ENCODE data around the gene GCH1. TPM values are rescaled to one million over a fixed set of nuclear protein-coding genes. Genes with fewer than 3 reads are reported as not detected.

GCH1 gene
- total RNA-seq, 1 donor from 2014 or later: 2.1 TPM

DNA sequence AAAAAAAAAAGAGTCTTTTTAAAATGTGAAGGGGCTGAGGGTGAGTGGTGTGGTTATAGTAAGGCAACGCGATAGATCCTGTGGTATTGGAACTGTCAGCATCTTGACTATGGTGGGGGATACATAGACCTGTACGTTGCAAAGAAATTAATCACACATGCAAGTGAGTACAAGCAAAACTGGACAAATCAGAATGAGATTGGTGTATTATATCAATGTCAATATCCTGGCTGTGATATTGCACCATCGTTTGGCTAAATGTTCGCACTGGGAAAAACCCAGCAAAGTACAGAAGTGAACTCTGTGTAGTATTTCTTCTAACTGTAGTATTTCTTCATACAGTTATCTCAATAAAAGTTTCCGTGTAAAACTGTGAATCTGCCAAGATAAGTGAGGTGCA is 67.9 kb downstream of the GCH1 start:
- no peak for DNase-seq
- ATAC-seq: no peak
- intact Hi-C loops (cut with micrococcal nuclease): no loop called here

DNA sequence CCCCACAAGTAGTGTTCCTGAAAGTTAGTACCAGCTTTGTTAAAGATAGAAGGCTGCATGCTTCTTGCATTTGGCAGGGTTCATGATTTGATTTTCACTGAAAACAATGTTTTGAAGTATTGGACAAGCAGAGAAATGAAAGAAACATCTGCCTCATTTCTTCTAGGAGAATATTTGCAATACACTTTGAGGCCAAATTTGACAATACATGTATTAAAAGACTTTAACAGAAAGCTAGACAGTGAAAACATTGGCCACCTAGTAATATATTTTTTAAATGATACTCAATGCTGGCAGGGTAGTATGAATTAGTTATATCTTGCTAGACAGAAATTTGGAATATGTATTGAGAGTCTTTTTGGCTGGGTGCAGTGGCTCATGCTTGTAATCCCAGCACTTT is 68.5 kb downstream of the GCH1 start:
- no peak for ATAC-seq

DNA sequence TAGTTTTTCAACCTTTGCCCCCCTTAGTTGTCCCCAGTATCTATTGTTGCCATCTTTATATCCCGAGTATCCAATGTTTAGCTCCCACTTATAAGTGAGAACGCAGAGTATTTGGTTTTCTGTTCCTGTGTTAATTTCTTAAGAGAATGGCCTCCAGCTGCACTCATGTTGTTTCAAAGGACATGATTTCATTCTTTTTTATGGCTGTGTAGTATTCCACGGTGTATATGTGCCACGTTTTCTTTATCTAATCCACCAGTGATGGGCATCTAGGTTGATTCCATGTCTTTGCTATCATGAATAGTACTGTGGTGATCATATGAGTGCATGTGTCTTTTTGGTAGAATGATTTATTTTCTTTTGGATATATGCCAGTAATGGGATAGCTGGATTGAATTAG is 72.0 kb downstream of the GCH1 start:
- ATAC-seq: no peak
- intact Hi-C loops (cut with micrococcal nuclease): no loop called here
- no peak for DNase-seq

More for the DNA sequence above, 68.5 kb downstream of the GCH1 start:
- no peak for DNase-seq
- intact Hi-C loops (cut with micrococcal nuclease): no loop called here

DNA sequence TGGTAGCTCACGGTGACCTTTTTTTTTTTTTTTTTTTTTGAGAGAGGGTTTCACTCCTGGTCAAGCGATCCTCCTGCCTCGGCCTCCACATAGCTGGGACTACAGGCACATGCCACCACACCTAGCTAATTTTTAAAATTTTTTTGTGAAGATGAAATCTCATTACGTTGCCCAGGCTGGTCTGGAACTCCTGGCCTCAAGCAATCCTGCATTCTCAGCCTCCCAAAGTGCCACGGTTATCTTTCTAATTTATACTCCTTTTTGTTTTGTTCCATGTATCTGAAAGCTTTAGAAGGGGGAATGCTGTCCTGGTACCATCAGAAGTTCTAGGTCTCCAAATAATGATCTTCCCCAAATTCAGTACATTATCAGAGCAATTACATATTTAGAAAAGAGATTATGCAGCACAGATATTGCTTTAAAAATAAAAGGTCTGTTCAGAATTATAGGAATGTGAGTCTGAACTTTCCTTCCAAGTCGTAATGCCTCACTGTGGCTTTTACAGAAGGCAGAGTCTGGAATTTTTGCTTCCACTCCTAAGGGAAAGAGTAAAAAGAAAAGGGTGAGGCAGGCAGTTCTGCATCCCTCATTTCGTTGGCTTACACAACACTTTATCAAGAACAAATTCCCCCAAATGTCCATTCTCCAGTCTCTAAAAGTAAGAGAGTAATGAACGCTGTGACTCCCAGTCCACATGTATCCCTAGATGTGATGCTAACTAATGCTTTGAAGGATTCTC is 73.0 kb downstream of the GCH1 start:
- DNase-seq (no peak), ATAC-seq (no peak)
- intact Hi-C loops (cut with micrococcal nuclease): no loop called here

DNA sequence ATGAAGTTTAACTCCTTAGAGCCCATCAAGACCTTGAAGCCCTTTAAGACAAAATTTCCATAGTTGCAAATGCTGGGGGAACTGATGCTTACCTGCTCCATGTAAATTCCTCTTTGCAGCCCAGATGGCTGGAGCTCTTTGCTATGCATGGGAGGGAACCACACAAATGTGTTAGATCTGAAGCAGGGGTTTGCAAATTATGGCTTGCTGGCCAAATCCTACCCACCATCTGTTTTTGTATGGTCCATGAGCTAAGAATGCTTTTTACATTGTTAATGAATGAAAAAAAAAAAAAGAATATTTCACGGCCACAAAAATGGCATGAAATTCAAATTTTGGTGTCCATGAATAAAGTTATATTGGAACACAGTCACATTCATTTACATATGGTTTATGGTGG is 74.6 kb downstream of the GCH1 start:
- ATAC-seq: no peak
- DNase-seq: no peak
- intact Hi-C loops (cut with micrococcal nuclease): no loop called here

DNA sequence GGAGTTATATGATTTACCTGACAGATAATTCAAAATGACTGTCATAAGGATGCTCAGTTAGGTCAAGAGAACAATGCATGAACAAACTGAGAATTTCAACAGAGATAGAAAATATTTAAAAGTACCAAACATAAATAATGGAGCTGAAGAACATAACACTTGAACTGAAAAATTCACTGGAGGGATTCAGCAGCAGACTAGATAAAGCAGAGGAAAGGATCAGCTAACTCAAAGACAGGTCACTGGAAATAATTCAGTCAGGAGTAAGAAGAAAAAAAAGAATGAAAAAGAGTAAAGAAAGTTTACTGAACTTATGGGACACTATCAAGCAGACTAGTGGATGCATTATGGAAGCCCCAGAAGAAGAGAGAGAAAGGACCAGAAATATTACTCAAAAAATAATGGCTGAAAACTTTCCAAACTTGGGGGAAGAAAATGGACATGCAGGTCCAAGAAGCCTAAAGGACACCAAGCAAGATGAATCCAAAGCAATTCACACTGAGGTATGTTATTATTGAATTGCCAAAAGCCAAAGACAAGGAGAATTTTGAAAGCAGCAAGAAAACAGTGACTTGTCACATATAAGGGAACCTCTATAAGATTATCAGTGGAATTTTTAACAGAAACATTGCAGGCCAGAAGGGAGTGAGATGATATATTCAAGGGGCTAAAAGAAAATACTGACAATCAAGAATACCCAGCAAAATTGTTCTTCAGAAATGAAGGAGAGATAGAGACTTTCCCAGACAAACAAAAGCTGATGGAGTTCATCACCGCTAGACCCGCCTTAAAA is 78.7 kb downstream of the GCH1 start:
- intact Hi-C loops (cut with micrococcal nuclease): no loop called here
- ATAC-seq (no peak), DNase-seq (no peak)

DNA sequence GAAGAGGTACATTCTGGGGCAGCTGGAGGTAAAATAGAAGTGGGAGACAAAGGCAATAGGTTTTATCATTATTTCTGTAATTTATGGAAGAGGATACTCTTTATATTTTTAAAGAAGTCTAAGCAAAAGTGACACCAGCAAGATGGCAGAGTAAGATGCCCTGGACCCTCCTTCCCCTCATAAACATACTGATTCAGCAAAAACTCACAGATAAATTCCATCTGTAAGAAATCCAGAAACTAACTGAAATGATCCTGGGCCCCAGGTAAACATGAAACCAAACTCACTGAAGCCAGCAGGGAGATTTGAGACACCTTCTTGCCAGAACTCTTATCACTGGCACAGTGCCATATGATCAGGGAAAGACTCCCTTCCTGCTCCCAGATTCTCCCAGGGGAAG is 79.9 kb downstream of the GCH1 start:
- intact Hi-C loops (cut with micrococcal nuclease): no loop called here
- no peak for ATAC-seq
- no peak for DNase-seq

DNA sequence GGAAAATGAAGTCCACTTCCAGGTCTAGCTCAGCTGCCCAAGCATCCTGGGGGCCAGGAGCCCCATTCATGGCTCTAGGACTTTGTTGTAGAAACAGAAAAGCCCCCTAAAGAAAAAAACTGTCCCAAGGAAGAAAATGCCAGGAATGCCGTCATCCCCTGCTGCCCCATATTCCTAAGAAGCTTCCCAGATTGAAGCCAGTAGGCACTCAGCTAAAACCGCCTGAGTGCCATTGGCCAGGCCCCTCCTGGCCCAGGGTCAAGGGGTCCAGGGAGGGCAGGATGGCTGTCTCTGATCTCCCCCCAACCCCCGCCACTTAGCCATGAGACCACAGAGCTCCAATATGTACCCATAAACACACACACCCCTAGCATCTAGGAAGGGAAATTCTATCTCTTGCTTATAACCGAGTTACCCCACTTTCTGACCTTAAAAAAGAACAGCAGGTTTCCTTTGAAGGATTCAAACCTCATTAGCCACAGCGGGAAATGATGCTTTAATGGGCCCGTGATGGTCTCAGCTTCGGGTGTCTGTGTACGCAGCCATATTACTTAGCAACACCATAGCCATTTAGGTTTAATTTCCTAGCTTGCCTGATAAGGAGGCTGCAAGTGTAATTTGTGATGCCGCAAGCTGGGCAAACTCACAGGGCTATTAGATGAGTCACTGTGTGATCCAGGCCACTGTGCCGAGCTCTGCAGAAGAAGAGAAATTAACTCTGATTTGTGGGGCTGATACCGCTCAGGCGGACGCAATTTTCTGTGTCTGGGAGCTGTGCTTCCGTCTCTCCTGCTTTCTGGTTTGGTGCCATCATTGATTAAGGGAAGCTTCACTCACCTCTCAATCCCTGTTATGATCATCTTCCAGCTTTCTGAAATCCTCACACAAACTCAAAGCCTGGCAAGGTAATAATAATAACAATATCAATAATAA is 84.2 kb downstream of the GCH1 start:
- no peak for ATAC-seq
- intact Hi-C loops (cut with micrococcal nuclease): no loop called here
- no peak for DNase-seq

DNA sequence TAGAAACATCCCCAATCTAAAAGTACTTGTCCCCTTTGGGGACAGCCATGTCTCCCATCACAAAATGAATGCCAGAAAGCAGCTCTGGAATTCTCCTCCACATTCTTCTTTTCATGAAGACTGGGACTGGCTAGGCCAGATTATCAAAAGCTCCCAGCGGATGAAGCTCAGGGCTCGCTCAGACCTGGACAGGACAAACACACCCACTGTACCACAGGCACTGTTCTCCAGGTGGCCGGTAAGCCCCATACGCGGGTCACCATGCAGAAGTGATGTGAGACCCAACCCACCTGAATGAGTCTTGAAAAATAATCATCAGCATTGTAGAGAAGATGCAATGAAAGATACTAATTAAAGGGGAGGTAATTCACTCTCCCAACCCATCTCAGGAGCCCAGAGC is 85.1 kb downstream of the GCH1 start:
- DNase-seq (no peak), ATAC-seq (no peak)
- intact Hi-C loops (cut with micrococcal nuclease): no loop called here

DNA sequence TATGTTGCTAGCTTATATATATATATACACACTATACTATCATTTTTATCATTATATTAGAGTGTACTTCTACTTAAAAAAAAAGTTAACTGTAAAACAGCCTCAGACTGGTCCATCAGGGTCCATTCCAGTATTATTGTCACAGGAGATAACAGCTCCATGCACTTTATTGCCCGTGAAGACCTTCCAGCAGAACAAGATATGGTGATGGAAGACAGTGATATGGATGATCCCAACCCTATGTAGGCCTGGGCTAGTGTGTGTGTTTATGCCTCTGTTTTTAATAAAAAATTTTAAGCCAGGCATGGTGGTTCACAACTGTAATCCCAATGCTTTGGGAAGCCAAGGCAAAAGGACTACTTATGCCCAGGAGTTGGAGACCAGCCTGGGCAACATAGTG is 86.2 kb downstream of the GCH1 start:
- DNase-seq: no peak
- no peak for ATAC-seq
- intact Hi-C loops (cut with micrococcal nuclease): no loop called here

DNA sequence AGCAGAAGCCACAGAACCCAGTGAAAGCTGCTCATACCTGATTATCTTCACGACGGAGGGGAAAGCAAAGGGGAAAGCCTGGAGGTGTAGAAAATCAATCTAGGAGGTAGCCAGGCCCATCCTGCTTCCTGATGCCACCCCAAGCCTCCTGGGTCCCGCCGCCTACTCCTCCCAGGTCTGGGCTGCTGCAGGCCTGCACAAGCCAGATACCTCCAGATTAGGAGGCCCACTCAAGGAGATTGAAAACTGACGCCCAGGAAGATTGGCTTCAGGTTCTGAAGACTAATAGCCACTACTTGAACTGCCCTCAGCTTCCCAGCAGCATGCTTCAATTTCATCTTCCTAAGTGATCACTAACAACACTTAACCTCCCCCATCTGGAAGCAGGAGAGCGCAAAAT is 87.1 kb downstream of the GCH1 start:
- no peak for DNase-seq
- no peak for ATAC-seq
- intact Hi-C loops (cut with micrococcal nuclease): no loop called here

DNA sequence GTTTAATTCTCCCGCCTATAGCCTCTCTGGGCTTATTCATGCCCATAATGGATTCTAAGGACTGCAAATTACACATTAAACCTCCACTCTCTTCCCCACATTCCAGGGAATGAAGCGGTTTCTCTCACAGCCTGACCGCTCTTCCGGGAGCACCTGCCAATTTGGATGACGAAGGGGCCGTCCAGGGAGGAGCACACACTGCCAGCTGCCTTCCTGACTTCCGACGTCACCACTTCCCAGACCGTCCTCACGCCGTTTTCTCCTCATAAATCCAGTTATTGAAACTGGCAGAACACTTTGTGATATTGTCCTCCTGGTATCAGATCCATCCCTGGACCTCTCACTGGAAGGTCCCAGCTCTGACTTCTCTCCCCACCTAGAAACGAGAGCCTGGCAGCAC is 87.6 kb downstream of the GCH1 start:
- DNase-seq (peak; percentile 36), ATAC-seq (no peak)
- intact Hi-C loops (cut with micrococcal nuclease): no loop called here

DNA sequence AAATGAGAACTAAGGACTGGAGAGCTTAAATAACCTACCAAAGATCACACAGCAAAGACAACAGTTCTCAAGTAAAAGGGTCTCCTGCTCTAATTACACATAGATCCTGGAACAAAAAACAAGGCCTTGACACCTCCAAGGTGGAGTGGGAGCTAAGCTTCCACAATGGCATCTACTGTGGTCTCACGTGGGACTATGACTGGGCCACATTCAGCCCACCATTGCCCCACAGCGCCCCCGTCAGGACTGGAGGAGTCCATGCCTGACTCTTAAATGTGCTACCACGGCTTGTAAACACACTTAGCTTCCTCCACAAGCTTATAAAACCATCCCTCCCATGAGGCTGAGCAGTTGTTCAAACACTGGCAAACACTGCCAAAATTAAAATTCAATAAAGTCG is 88.5 kb downstream of the GCH1 start:
- DNase-seq: no peak
- no peak for ATAC-seq
- intact Hi-C loops (cut with micrococcal nuclease): no loop called here

DNA sequence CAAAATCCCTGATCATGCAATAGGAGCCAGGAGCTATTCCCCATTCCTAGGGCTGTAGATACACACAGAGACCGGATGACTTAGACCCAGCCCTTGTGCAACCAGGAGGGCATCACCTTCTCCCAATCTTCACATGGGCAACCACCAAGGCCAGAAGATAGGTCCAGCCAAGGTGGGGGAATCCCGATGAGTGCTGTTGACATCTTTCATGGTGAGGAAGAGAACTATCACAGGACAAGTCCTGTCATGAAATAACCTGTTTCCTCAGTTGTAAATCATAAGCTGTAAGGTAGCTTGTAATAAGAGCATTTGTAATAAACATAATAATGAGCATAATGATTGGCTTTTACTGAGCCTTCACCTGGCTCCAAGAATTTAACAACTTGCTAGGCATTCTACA is 89.5 kb downstream of the GCH1 start:
- DNase-seq: no peak
- intact Hi-C loops (cut with micrococcal nuclease): no loop called here
- no peak for ATAC-seq

DNA sequence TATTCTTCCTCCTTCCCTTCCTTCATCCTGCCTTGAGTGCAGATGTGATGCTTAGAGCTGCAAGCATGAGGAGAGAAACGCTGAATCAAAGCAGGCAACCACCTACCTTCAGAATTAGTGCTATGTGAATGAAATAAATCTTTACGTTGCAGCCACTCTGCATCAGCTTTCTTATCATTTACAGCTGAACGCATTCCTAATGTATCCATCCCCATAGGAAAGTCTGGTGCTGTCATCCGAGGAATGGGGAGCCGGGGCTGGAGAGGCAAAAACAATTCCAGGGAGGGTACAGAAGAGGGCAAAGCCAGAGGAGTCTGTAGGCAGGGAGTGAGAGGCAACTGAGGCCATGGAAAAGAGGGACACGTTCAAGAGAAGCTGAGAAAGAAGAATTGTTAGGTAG is 90.0 kb downstream of the GCH1 start:
- intact Hi-C loops (cut with micrococcal nuclease): no loop called here
- DNase-seq (no peak), ATAC-seq (no peak)

DNA sequence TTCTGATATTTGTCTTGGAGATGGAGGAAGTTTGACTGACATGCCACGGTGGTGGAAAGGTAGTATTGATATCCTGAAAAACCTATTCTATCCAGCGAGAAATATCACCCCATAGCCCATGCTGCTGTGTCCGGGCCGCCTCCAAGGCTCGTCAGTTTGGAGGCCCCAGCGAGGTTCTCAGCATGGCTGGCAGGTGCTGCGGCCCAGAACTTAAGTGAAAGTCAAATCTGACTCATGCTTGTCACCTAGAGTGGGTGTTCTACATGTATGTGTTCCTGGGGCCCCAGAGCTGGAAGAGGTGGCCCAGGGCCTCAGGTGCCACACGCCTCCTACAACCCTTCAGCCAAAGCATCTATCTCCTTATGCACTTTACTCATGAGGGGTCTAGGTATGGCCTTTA is 92.9 kb downstream of the GCH1 start:
- no peak for DNase-seq
- ATAC-seq: no peak
- intact Hi-C loops (cut with micrococcal nuclease): loop anchor here (10.0 kb wide), 1 partner anchor 245 kb away; the partner anchor contains the start of gene SAMD4A

DNA sequence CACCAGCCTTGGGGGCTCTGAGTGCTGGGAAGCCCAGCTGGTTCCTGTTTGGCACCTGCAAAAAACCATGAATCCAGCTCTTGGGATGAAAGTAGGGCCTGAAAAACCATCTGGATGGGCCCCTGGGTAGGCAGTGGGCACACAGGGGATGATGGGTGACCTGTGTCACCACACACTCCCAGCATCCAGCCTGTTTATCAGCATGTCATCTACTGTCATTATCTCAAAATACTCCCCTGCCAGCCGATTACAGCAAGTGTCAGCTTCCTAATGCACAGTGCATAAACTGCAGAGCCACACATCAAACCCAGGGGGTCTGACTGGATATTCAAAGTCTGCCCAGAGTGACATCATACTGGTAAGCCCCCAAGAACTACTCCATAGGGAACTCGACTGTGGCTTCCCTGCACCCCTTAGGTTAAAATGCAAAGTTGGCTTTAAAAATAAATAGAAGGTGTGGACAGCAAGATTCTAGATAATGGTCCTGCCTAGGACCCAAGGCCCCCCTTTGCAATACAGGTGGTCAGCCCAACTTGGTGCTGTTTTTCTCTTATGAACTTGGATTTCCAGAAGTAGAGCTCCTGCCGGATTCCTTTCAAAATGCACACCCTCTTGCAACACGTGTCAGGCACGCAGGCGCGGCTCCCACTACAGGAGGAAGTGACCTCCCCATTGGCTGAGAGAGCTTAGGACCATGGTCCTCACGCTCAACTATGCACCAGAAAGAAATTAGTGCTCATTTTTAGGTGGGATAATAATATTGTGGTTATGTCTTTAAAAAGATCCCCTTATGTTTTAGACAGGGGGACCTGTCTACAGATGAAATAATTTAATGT is 94.1 kb downstream of the GCH1 start:
- DNase-seq (no peak), ATAC-seq (no peak)
- intact Hi-C loops (cut with micrococcal nuclease): loop anchor here (10.0 kb wide), 1 partner anchor 244 kb away; the partner anchor contains the start of gene SAMD4A

DNA sequence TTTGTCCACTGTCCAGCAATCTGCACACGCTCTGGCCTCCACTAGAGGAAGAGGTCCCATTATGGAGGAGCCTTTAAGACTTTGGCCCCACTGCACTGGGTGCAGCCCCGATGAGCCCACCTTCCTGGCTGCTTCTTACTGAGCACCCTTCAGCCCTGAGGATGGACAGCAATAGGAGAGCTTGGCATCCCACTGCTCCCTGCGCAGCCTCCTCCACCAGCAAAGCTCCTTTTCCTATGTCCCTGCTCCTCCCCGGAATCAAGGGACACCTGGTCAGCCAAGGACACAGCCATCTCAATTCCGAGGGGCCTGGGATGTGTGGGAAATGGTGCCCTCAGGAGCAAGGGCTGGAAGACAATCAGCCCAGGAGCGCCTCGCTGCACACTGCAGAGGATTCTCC is 94.7 kb downstream of the GCH1 start:
- ATAC-seq (no peak), DNase-seq (no peak)
- intact Hi-C loops (cut with micrococcal nuclease): loop anchor here (10.0 kb wide), 1 partner anchor 243 kb away; the partner anchor contains the start of gene SAMD4A

DNA sequence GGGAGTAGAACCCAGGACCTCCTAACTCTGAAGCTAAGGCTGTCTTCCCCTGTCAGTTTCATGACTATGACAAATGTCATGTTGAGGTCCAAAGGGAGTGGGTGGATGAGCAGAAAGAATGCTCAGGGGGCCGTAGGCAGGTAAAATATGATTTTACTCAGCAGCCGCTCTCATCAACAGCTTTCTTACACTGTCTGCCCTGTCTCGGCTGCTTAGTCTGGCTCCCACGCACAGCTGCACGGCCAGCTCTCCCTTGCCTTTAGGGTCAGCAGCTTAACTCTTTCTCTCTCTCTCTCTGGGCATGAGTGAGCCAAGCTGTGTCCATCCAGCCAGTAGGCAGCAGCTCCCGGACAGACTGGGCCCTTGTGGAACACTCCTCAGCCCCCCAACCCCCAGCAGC is 95.2 kb downstream of the GCH1 start:
- intact Hi-C loops (cut with micrococcal nuclease): loop anchor here (10.0 kb wide), 1 partner anchor 243 kb away; the partner anchor contains the start of gene SAMD4A
- DNase-seq: no peak
- ATAC-seq: no peak
